DOHH2 (cell line): Measurements from ENCODE around the gene KIR2DL3.
"Not testable (repeated sequence)": the region's sequence is repeated elsewhere in the genome, so short reads cannot be mapped to it uniquely, and the experiment has no call there.

Experiments used
- EZH2phosphoT487 ChIP-seq: fragments of 200-600 bp; sonication (generic); IDR thresholded peaks from 2 replicates; pipeline ENCODE4 v1.6.1; 2017; ENCODE audit warnings: borderline replicate concordance, mild to moderate bottlenecking, antibody characterized with exemption, low read length, moderate library complexity, mixed read lengths
- TF ChIP-seq, protein P1 (sequence below): fragments of 200-600 bp; sonication (generic); IDR thresholded peaks from one replicate; pipeline ENCODE4 v1.5.1; 2014; ENCODE audit warnings: antibody characterized with exemption, mild to moderate bottlenecking, low read depth, low read length; ENCODE audit not compliant: poor library complexity, severe bottlenecking

GRCh38 chr19:54772666-54773065 lies 34.4 kb downstream of the KIR2DL3 start:
- TF ChIP-seq, protein P1, sequence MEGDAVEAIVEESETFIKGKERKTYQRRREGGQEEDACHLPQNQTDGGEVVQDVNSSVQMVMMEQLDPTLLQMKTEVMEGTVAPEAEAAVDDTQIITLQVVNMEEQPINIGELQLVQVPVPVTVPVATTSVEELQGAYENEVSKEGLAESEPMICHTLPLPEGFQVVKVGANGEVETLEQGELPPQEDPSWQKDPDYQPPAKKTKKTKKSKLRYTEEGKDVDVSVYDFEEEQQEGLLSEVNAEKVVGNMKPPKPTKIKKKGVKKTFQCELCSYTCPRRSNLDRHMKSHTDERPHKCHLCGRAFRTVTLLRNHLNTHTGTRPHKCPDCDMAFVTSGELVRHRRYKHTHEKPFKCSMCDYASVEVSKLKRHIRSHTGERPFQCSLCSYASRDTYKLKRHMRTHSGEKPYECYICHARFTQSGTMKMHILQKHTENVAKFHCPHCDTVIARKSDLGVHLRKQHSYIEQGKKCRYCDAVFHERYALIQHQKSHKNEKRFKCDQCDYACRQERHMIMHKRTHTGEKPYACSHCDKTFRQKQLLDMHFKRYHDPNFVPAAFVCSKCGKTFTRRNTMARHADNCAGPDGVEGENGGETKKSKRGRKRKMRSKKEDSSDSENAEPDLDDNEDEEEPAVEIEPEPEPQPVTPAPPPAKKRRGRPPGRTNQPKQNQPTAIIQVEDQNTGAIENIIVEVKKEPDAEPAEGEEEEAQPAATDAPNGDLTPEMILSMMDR: not testable (repeated sequence)
- not testable (repeated sequence) for TF ChIP-seq EZH2phosphoT487
